ENCODE measurements around the gene PAX8.

Gene PAX8

DNA sequence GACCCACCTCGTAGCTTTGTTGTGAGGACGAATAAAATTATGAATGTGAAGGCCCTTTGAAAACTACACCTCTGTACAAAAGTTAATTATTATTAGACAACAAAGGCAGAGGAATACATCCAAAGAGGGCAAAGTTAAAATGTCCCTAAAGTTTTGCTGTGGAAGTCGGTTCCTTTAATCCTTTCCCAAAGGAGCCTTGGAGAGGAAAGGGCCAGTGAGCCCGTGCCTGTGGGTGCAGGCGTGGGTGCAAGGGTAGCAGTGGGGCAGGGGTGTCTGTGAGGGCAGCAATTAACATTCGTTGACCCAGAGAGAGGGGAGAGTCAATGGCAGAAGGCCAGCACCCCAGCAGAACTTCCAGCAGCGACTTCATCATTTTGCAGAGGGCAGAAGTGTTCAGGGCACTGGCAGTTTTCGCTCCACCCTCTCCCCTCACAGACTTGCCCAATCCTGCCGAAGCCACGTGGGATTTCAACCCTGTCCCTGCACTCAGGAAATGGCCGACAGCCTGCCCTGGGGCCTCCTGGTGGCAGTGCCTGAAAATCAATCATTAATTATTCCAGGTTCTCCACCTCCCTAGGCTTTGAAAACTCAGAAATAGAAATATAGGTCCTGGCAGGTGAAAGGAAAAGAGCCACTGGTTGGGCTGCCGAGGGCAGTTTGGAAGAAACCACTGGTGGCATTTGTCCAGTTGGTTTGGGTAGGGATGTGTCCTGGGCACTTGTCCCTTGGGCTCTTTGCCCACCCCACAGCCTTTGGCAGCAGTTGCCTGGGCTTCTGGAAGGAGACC lies 4.2 kb upstream of the PAX8 start:
- H3K4me3 ChIP-seq (replicated peaks; ENCODE audit: insufficient read depth, low read length): no peak overlapping the region
- peak in 1 of 2 experiments; percentile 89 for DNase-seq (ENCODE audit: low read depth in 1 of 2, low spot score in 1 of 2)
- TF ChIP-seq, protein P1, sequence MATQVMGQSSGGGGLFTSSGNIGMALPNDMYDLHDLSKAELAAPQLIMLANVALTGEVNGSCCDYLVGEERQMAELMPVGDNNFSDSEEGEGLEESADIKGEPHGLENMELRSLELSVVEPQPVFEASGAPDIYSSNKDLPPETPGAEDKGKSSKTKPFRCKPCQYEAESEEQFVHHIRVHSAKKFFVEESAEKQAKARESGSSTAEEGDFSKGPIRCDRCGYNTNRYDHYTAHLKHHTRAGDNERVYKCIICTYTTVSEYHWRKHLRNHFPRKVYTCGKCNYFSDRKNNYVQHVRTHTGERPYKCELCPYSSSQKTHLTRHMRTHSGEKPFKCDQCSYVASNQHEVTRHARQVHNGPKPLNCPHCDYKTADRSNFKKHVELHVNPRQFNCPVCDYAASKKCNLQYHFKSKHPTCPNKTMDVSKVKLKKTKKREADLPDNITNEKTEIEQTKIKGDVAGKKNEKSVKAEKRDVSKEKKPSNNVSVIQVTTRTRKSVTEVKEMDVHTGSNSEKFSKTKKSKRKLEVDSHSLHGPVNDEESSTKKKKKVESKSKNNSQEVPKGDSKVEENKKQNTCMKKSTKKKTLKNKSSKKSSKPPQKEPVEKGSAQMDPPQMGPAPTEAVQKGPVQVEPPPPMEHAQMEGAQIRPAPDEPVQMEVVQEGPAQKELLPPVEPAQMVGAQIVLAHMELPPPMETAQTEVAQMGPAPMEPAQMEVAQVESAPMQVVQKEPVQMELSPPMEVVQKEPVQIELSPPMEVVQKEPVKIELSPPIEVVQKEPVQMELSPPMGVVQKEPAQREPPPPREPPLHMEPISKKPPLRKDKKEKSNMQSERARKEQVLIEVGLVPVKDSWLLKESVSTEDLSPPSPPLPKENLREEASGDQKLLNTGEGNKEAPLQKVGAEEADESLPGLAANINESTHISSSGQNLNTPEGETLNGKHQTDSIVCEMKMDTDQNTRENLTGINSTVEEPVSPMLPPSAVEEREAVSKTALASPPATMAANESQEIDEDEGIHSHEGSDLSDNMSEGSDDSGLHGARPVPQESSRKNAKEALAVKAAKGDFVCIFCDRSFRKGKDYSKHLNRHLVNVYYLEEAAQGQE (IDR thresholded peaks at IDR 0.05; ENCODE audit: insufficient replicate concordance, low read depth): no peak
- TF ChIP-seq SPI1 (IDR thresholded peaks at IDR 0.05; ENCODE audit: borderline replicate concordance, low read depth): peak; percentile 28; the same call in 1 of the 2 replicates
- H3K27ac ChIP-seq (replicated peaks): peak overlapping the region; percentile 35
- peaks cover 2% of the 10 kb centered on the region for H3K27me3 ChIP-seq (ENCODE audit: insufficient read depth, poor library complexity, severe bottlenecking)

DNA sequence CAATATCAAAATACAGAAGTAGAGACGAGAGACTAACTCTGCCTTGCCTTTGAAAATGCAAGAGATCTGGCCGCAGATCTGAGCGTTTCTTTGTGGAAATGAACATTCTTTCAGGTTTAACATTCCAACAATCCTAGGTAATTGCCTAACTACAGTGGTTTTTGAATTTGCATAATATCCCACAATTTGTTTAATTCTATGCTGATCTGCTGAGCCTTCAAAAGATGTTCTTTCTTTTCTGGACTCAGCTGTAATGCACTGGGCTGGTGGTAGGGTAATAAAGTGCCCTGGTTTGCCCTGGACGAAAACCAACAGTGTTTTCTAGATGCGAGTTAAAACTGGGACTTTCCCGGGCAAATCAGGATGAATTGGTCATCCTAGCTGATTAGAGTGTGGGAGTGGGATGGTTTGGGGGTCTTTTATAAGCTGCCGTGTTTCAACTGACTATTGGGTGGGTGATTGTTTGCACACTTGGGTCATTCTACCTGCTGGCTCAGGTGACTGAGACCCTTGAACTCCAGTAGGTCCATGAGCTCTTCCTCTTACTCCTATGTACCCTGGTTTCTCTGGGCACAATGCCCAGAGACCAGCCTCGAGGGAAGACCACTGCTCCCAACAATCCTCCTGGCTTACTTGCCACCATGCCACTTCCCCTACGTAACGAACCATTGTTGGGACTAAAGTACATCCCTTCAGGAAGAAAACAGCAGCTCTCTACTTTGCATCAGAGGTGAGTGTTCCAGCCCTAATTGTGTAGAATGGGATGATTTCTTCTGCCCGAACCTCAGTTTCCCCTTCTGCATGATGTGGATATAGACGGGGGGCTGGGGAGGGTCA lies 3.4 kb upstream of the PAX8 start:
- no peak for DNase-seq (ENCODE audit: low read depth in 1 of 2, low spot score in 1 of 2)
- H3K4me3 ChIP-seq (replicated peaks; ENCODE audit: insufficient read depth, low read length): no peak overlapping the region
- H3K27me3 ChIP-seq (ENCODE audit: insufficient read depth, poor library complexity, severe bottlenecking): peaks cover 9% of the 10 kb centered on the region
- H3K27ac ChIP-seq (replicated peaks): no peak overlapping the region
- no peak for TF ChIP-seq GABPA (IDR thresholded peaks at IDR 0.05; ENCODE audit: low read depth)
- no peak for TF ChIP-seq SPI1 (IDR thresholded peaks at IDR 0.05; ENCODE audit: borderline replicate concordance, low read depth)
- TF ChIP-seq, protein P2, sequence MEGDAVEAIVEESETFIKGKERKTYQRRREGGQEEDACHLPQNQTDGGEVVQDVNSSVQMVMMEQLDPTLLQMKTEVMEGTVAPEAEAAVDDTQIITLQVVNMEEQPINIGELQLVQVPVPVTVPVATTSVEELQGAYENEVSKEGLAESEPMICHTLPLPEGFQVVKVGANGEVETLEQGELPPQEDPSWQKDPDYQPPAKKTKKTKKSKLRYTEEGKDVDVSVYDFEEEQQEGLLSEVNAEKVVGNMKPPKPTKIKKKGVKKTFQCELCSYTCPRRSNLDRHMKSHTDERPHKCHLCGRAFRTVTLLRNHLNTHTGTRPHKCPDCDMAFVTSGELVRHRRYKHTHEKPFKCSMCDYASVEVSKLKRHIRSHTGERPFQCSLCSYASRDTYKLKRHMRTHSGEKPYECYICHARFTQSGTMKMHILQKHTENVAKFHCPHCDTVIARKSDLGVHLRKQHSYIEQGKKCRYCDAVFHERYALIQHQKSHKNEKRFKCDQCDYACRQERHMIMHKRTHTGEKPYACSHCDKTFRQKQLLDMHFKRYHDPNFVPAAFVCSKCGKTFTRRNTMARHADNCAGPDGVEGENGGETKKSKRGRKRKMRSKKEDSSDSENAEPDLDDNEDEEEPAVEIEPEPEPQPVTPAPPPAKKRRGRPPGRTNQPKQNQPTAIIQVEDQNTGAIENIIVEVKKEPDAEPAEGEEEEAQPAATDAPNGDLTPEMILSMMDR (IDR thresholded peaks at IDR 0.05; ENCODE audit: insufficient read depth, low read length): no peak

DNA sequence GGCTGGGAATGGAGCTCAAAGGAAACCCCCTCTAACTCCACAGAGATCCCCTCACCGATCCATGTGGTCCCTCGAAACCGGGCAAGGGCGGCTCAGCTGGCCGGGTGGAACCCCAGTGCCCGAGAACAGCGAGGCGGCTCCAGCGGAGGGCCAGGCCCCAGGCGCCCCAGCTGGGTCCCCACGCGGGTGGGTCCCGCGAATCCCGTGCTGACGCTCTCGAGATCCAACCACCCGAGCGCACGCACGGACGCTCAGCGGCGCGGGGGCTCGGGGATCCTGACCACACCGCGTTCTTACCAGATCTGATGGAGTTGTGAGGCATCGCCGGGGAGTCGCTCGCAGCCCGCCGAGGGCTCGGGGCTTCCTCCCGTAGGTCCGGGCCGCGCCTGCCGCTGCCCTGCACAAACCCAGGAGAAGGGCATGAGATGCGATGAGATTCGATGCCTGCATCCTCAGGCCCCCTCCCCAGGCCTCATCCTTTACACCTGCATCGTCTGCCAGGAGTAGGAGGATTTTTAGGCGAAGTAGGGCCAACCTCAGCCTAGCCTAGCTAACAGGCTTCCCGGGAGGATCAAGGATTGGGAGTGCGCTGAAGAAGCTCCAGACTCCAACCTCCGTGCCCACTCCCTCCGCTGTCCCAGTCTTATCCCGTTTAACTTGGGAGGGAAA lies 514 bp downstream of the PAX8 start:
- TF ChIP-seq SPI1 (IDR thresholded peaks at IDR 0.05; ENCODE audit: borderline replicate concordance, low read depth) (no peak), POLR2AphosphoS5 (IDR thresholded peaks at IDR 0.05; ENCODE audit: low read depth) (no peak), GABPA (IDR thresholded peaks at IDR 0.05; ENCODE audit: low read depth) (no peak)
- TF ChIP-seq, protein P2 (IDR thresholded peaks at IDR 0.05; ENCODE audit: insufficient read depth, low read length): no peak
- TF ChIP-seq, protein P1 (IDR thresholded peaks at IDR 0.05; ENCODE audit: insufficient replicate concordance, low read depth): no peak
- no peak overlapping the region for H3K4me3 ChIP-seq (replicated peaks; ENCODE audit: insufficient read depth, low read length)

More for the DNA sequence above, 514 bp downstream of the PAX8 start:
- peaks cover 47% of the 10 kb centered on the region for H3K27me3 ChIP-seq (ENCODE audit: insufficient read depth, poor library complexity, severe bottlenecking)
- no peak for DNase-seq (ENCODE audit: low read depth in 1 of 2, low spot score in 1 of 2)
- H3K27ac ChIP-seq (replicated peaks): no peak overlapping the region
